Caco-2 (cell line): ENCODE results near the gene CUTA. TPM values are rescaled to one million over a fixed set of nuclear protein-coding genes. Genes with fewer than 3 reads are reported as not detected.
A peak's percentile ranks its signal among the peaks of the same experiment; 100 is the strongest.

Experiments
- BruUV-seq: library from RNA; stranded (reverse); fragments of 400-500 nt; replicated peaks from 2 replicates; lab custom pipeline; 2021; lab: Mats Ljungman, UMichigan
- CTCF ChIA-PET: fragments of 300-600 bp; sonication (Branson Sonifier 250); formaldehyde crosslinking; loops from one replicate; lab custom pipeline; 2022; ENCODE audit warnings: antibody characterized with exemption; lab: Charles Lee
- POLR2A ChIA-PET: fragments of 300-600 bp; sonication (Branson Sonifier 250); formaldehyde crosslinking; loops from one replicate; lab custom pipeline; 2022; ENCODE audit warnings: antibody characterized with exemption; lab: Charles Lee
- DNase-seq, 2 experiments: peaks; one replicate each; pipeline versions ENCODE4 v3.0.0 to v3.0.0-alpha.2; 2020 to 2022
- H3K27me3 ChIP-seq: replicated peaks from 2 replicates; pipeline ENCODE4 v1.6.0; 2011; ENCODE audit warnings: low read length; ENCODE audit not compliant: control insufficient read depth, insufficient read depth
- H3K36me3 ChIP-seq: 2 replicates; pipeline ENCODE4 v1.5.1; 2011; ENCODE audit warnings: low read length; ENCODE audit not compliant: control insufficient read depth, insufficient read depth
- H3K4me1 ChIP-seq: fragments of 250-450 bp; sonication (Bioruptor Pico); 2 replicates; pipeline ENCODE4 v1.5.1; 2020; ENCODE audit warnings: mild to moderate bottlenecking
- H3K4me3 ChIP-seq: 2 replicates; pipeline ENCODE4 v1.5.1; 2011; ENCODE audit warnings: low read depth, mild to moderate bottlenecking, control low read depth, low read length
- H3K9me3 ChIP-seq: fragments of 250-450 bp; sonication (Bioruptor Pico); 2 replicates; pipeline ENCODE4 v1.5.1; 2020; ENCODE audit warnings: mild to moderate bottlenecking, moderate library complexity
- H3K27ac Mint-ChIP-seq: one replicate; pipeline ENCODE4 v1.8.0; 2022; ENCODE audit warnings: mixed read lengths; ENCODE audit not compliant: unreplicated experiment
- H3K27me3 Mint-ChIP-seq: one replicate; pipeline ENCODE4 v1.8.0; 2022; ENCODE audit warnings: mixed read lengths; ENCODE audit not compliant: insufficient read depth, unreplicated experiment
- H3K36me3 Mint-ChIP-seq: one replicate; pipeline ENCODE4 v1.8.0; 2022; ENCODE audit warnings: mild to moderate bottlenecking, mixed read lengths; ENCODE audit not compliant: insufficient read depth, unreplicated experiment
- H3K4me1 Mint-ChIP-seq: one replicate; pipeline ENCODE4 v1.8.0; 2022; ENCODE audit warnings: low read depth, mixed read lengths; ENCODE audit not compliant: unreplicated experiment
- H3K4me3 Mint-ChIP-seq: one replicate; pipeline ENCODE4 v1.8.0; 2022; ENCODE audit warnings: mild to moderate bottlenecking, moderate library complexity, mixed read lengths; ENCODE audit not compliant: unreplicated experiment
- H3K9me3 Mint-ChIP-seq: one replicate; pipeline ENCODE4 v1.8.0; 2022; ENCODE audit warnings: mixed read lengths; ENCODE audit not compliant: unreplicated experiment
- intact Hi-C: fragments of 100-400 bp; cut with micrococcal nuclease; formaldehyde crosslinking; loops from one replicate; pipeline ENCODE4 v1.10.0; 2022; ENCODE audit not compliant: unreplicated experiment
- total RNA-seq: library from RNA; stranded (reverse); gene quantifications from 2 replicates; pipeline ENCODE4 v1.2.3, GENCODE V29; 2022
- TF ChIP-seq, protein P1 (sequence below), 2 experiments: fragments of 200-600 bp in 1 of 2; IDR thresholded peaks; 1 replicate in 1 of 2; 2 replicates in 1 of 2; pipeline versions ENCODE4 v1.5.1 to v1.8.0; 2011 to 2022; ENCODE audit warnings: antibody characterized with exemption in 1 of 2, control low read depth in 1 of 2, inconsistent platforms in 1 of 2, low read depth in 1 of 2, low read length in 1 of 2, mild to moderate bottlenecking in 1 of 2, moderate library complexity in 1 of 2; ENCODE audit not compliant: insufficient read depth in 1 of 2, severe bottlenecking in 1 of 2, unreplicated experiment in 1 of 2

The CUTA gene
- total RNA-seq, 1 experiment from 2014 or later: 166 TPM

DNA sequence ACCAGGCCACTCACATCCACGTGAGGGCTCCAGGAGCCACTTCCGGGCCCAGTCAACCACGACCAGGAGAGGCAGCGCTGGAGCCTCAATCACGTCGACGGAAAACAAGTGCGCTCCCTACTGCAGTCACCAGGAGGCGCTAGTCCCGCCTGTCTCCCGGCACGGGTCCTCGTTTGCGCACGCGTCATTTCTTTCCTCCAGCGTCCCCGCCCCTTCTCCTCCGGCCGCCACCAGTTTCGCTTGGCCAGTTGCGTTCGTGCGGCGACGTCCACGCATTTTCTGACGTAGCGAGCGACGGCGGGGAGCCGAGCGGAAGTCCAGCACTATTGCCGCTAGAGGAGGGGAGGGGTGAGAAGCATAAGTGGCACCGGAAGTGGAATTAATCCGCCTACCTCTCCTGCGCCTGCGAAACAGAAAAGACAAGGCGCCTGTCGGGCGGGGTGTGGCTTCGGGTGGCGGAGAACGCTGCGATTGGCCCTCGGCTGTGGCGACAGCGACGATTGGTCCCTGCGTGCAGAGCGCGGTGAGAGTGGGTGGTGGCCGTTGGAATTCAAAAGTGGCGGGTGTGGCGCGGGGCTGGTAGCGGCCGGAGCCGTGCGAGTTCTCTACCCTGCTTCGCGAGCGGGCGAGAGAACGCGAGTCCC, 26.5 kb downstream of the CUTA start, which contains the start of gene KIFC1:
KIFC1 (plus strand) TSS at position 546 of the 644 bp plus-strand sequence. CDS start 163 bp downstream, outside the sequence.
- POLR2A ChIA-PET: interaction anchor here (0.8 to 1.2 kb wide), 2 partner anchors 35 to 74 kb away, joined by 3 to 5 read pairs; partner anchors contain the start of gene ZBTB22
- H3K36me3 ChIP-seq: no peaks in the 10 kb centered on the region
- H3K9me3 ChIP-seq: no peaks in the 10 kb centered on the region
- CTCF ChIA-PET: interaction anchor here (0.9 to 1.4 kb wide), 4 partner anchors 19 to 73 kb away, joined by 3 to 9 read pairs (median 6); partner anchors contain the start of genes PHF1 and ZBTB22
- peak; percentile 99 for DNase-seq
- TF ChIP-seq, protein P1, sequence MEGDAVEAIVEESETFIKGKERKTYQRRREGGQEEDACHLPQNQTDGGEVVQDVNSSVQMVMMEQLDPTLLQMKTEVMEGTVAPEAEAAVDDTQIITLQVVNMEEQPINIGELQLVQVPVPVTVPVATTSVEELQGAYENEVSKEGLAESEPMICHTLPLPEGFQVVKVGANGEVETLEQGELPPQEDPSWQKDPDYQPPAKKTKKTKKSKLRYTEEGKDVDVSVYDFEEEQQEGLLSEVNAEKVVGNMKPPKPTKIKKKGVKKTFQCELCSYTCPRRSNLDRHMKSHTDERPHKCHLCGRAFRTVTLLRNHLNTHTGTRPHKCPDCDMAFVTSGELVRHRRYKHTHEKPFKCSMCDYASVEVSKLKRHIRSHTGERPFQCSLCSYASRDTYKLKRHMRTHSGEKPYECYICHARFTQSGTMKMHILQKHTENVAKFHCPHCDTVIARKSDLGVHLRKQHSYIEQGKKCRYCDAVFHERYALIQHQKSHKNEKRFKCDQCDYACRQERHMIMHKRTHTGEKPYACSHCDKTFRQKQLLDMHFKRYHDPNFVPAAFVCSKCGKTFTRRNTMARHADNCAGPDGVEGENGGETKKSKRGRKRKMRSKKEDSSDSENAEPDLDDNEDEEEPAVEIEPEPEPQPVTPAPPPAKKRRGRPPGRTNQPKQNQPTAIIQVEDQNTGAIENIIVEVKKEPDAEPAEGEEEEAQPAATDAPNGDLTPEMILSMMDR (IDR thresholded peaks at IDR 0.05; ENCODE audit: insufficient read depth in 1 of 2, low read depth in 1 of 2, low read length in 1 of 2, severe bottlenecking in 1 of 2, unreplicated experiment in 1 of 2): peak; percentile 89 to 95
- no peaks in the 10 kb centered on the region for H3K9me3 Mint-ChIP-seq
- peaks cover 12% of the 10 kb centered on the region for H3K4me1 ChIP-seq
- H3K4me1 Mint-ChIP-seq: peaks cover 29% of the 10 kb centered on the region
- no peaks in the 10 kb centered on the region for H3K27me3 Mint-ChIP-seq
- H3K36me3 Mint-ChIP-seq: peaks cover 35% of the 10 kb centered on the region
- intact Hi-C loops: loop anchor here (1.0 to 5.0 kb wide), 5 partner anchors 19 to 1449 kb away; partner anchors contain the start of genes CUTA, RXRB and SLC39A7
- H3K27ac Mint-ChIP-seq: peak within 1 kb of the TSS; percentile 81
- H3K4me3 ChIP-seq: peak within 1 kb of the TSS; percentile 91
- no peaks in the 10 kb centered on the region for H3K27me3 ChIP-seq
- no TSS peak for BruUV-seq
- H3K4me3 Mint-ChIP-seq: peak within 1 kb of the TSS; percentile 85

DNA sequence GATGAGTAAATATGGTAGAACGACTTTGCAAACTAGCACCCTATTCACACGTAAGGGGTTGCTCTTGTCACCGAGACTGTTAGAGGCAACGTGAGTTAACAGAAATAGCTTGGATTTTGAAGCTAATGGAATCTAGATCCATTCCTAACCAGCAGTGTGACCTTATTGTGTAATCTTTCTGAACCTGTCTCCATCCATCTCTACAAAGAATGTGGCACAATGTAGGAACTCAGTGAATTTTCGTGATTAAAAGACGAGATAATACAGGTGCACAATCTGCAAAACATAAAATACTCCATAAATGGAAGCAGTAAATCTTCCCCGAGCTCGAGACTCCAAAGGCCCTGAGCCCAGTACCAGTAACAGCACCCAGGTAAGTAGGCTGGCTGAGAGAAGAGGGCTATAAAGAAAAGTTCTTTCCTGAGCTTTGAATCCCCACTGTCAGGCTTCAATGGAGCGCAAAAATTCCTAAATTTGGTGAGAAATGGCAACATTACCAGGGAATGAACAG, 27.1 kb downstream of the CUTA start:
- Histone ChIP-seq H3K9me3 (no peaks in the 10 kb centered on the region), H3K27me3 (no peaks in the 10 kb centered on the region), H3K36me3 (no peaks in the 10 kb centered on the region), H3K4me3 (peak overlapping the region; percentile 23), H3K4me1 (peaks cover 12% of the 10 kb centered on the region)
- peak overlapping the region; percentile 85 for H3K4me3 Mint-ChIP-seq
- H3K27ac Mint-ChIP-seq: peak overlapping the region; percentile 81
- no peaks in the 10 kb centered on the region for H3K27me3 Mint-ChIP-seq
- intact Hi-C loops: loop anchor here (1.0 to 5.0 kb wide), 5 partner anchors 19 to 1449 kb away; partner anchors contain the start of genes CUTA, RXRB and SLC39A7
- no peak for DNase-seq
- TSS peak; percentile 78 for BruUV-seq
- H3K36me3 Mint-ChIP-seq: peaks cover 30% of the 10 kb centered on the region
- peaks cover 29% of the 10 kb centered on the region for H3K4me1 Mint-ChIP-seq
- POLR2A ChIA-PET: interaction anchor here (0.5 to 0.8 kb wide), 2 partner anchors 35 to 145 kb away, joined by 3 to 4 read pairs; no protein-coding TSS in a partner anchor
- TF ChIP-seq, protein P1 (IDR thresholded peaks at IDR 0.05; ENCODE audit: insufficient read depth in 1 of 2, low read depth in 1 of 2, low read length in 1 of 2, severe bottlenecking in 1 of 2, unreplicated experiment in 1 of 2): no peak
- CTCF ChIA-PET: interaction anchor here (0.6 to 1.4 kb wide), 5 partner anchors 19 to 73 kb away, joined by 3 to 9 read pairs (median 6); partner anchors contain the start of genes PHF1 and ZBTB22
- H3K9me3 Mint-ChIP-seq: no peaks in the 10 kb centered on the region

DNA sequence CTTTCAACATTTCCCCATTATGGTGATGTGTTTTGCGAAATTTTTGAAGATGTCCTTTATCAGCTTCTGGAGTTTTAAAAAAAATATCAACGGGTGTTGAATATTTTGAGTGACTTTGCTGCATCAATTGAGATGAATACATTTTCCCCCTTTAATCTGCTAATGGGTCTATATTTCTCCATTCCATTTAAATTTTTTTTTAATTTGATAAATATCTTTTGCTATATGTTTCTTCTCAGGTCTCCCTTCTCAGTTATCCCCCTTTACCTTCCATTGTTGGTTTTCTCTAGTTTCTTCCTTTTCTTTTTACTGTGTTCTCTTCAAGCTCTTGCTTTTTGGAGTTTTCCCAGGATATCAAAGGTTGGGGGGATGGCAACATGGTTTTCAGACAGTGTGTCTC, 27.7 kb downstream of the CUTA start:
- CTCF ChIA-PET: interaction anchor here (0.9 to 1.4 kb wide), 4 partner anchors 20 to 72 kb away, joined by 3 to 9 read pairs (median 6); partner anchors contain the start of genes PHF1 and ZBTB22
- no peaks in the 10 kb centered on the region for H3K27me3 ChIP-seq
- BruUV-seq: no TSS peak
- no peak overlapping the region for H3K4me3 Mint-ChIP-seq
- no peak for DNase-seq
- peaks cover 12% of the 10 kb centered on the region for H3K4me1 ChIP-seq
- no peaks in the 10 kb centered on the region for H3K27me3 Mint-ChIP-seq
- intact Hi-C loops: loop anchor here (2.0 to 5.0 kb wide), 3 partner anchors 29 to 1448 kb away; partner anchors contain the start of genes CUTA, RXRB and SLC39A7
- H3K27ac Mint-ChIP-seq: no peak overlapping the region
- TF ChIP-seq, protein P1 (IDR thresholded peaks at IDR 0.05; ENCODE audit: insufficient read depth in 1 of 2, low read depth in 1 of 2, low read length in 1 of 2, severe bottlenecking in 1 of 2, unreplicated experiment in 1 of 2): no peak
- POLR2A ChIA-PET: no interaction called here
- no peaks in the 10 kb centered on the region for H3K9me3 ChIP-seq
- no peaks in the 10 kb centered on the region for H3K36me3 ChIP-seq
- peaks cover 26% of the 10 kb centered on the region for H3K36me3 Mint-ChIP-seq
- peaks cover 24% of the 10 kb centered on the region for H3K4me1 Mint-ChIP-seq
- H3K4me3 ChIP-seq: no peak overlapping the region
- no peaks in the 10 kb centered on the region for H3K9me3 Mint-ChIP-seq
